OCI-LY7 (cell line): Measurements from ENCODE around the gene SEMA3G. TPM values are rescaled to one million over a fixed set of nuclear protein-coding genes. Genes with fewer than 3 reads are reported as not detected.

Experiments used
- BruUV-seq: library from RNA; stranded (reverse); fragments of 400-500 nt; replicated peaks from 2 replicates; lab custom pipeline; 2021; lab: Mats Ljungman, UMichigan
- CTCF ChIA-PET: fragments of 300-600 bp; sonication (Branson Sonifier 250); formaldehyde crosslinking; loops from one replicate; lab custom pipeline; 2022; ENCODE audit warnings: antibody characterized with exemption; ENCODE audit not compliant: unreplicated experiment; lab: Charles Lee
- POLR2A ChIA-PET: fragments of 300-600 bp; sonication (Branson Sonifier 250); formaldehyde crosslinking; loops from one replicate; lab custom pipeline; 2022; ENCODE audit warnings: antibody characterized with exemption; lab: Charles Lee
- DNase-seq: peaks from one replicate; pipeline ENCODE4 v3.0.0-alpha.2; 2015; ENCODE audit warnings: low spot score
- H2AFZ ChIP-seq: fragments of 200-600 bp; sonication (generic), shearing (Covaris generic); 2 replicates; pipeline ENCODE4 v1.6.1; 2014; ENCODE audit warnings: mild to moderate bottlenecking, antibody characterized with exemption, low read length, moderate library complexity
- H3K27ac ChIP-seq: fragments of 200-600 bp; sonication (generic); 2 replicates; pipeline ENCODE4 v1.5.1; 2014; ENCODE audit warnings: mixed run types, low read depth, mild to moderate bottlenecking, moderate library complexity, low read length, inconsistent platforms; ENCODE audit not compliant: poor library complexity, severe bottlenecking
- H3K36me3 ChIP-seq: fragments of 200-600 bp; sonication (generic); 2 replicates; pipeline ENCODE4 v1.6.1; 2014; ENCODE audit warnings: mild to moderate bottlenecking, antibody characterized with exemption, low read length, moderate library complexity, mixed read lengths; ENCODE audit not compliant: insufficient read depth
- H3K4me1 ChIP-seq: fragments of 200-600 bp; sonication (generic); 2 replicates; pipeline ENCODE4 v1.5.1; 2014; ENCODE audit warnings: mild to moderate bottlenecking, low read length; ENCODE audit not compliant: insufficient read depth, poor library complexity, severe bottlenecking
- H3K4me2 ChIP-seq: fragments of 200-600 bp; sonication (generic); 2 replicates; pipeline ENCODE4 v1.6.1; 2014; ENCODE audit warnings: mild to moderate bottlenecking, low read length
- H3K4me3 ChIP-seq: fragments of 200-600 bp; sonication (generic); 2 replicates; pipeline ENCODE4 v1.5.1; 2014; ENCODE audit warnings: mild to moderate bottlenecking, low read depth, low read length; ENCODE audit not compliant: poor library complexity, severe bottlenecking
- H3K79me2 ChIP-seq: fragments of 200-600 bp; sonication (generic); 2 replicates; pipeline ENCODE4 v1.6.1; 2016; ENCODE audit warnings: low read depth, mild to moderate bottlenecking, low read length, moderate library complexity, mixed read lengths; ENCODE audit not compliant: insufficient read depth
- H3K9me2 ChIP-seq: fragments of 200-600 bp; sonication (generic); 2 replicates; pipeline ENCODE4 v1.6.1; 2016; ENCODE audit warnings: mild to moderate bottlenecking, low read length, mixed read lengths; ENCODE audit not compliant: insufficient read depth
- H3K9me3 ChIP-seq: fragments of 200-600 bp; sonication (generic); 2 replicates; pipeline ENCODE4 v1.6.1; 2014; ENCODE audit warnings: mild to moderate bottlenecking, mixed run types, low read length, mixed read lengths
- H4K20me1 ChIP-seq: fragments of 200-600 bp; sonication (generic); 2 replicates; pipeline ENCODE4 v1.6.1; 2014; ENCODE audit warnings: mild to moderate bottlenecking, antibody characterized with exemption, low read length, moderate library complexity, mixed read lengths; ENCODE audit not compliant: insufficient read depth
- CTCF ChIP-seq: fragments of 200-600 bp; sonication (generic); conservative IDR thresholded peaks from 2 replicates; pipeline ENCODE4 v1.5.1; 2014; ENCODE audit warnings: mild to moderate bottlenecking, antibody characterized with exemption, low read length, moderate library complexity, mixed read lengths
- EZH2phosphoT487 ChIP-seq: fragments of 200-600 bp; sonication (generic); IDR thresholded peaks from 2 replicates; pipeline ENCODE4 v1.6.1; 2018; ENCODE audit warnings: low read depth, borderline replicate concordance, mild to moderate bottlenecking, mixed run types, antibody characterized with exemption, low read length, moderate library complexity, mixed read lengths
- intact Hi-C: fragments of 100-400 bp; cut with micrococcal nuclease; formaldehyde crosslinking; loops from one replicate; pipeline ENCODE4 v1.10.0; 2022; ENCODE audit not compliant: unreplicated experiment
- total RNA-seq, 2 experiments: library from RNA; depleted of rRNA in 1 of 2; stranded (reverse); fragments of >200 nt in 1 of 2; shearing (Covaris generic) in 1 of 2; gene quantifications; 2 replicates each; pipeline ENCODE4 v1.2.3, GENCODE V29; 2014 to 2022

The SEMA3G gene
- total RNA-seq, 2 experiments from 2014 or later: not detected

DNA sequence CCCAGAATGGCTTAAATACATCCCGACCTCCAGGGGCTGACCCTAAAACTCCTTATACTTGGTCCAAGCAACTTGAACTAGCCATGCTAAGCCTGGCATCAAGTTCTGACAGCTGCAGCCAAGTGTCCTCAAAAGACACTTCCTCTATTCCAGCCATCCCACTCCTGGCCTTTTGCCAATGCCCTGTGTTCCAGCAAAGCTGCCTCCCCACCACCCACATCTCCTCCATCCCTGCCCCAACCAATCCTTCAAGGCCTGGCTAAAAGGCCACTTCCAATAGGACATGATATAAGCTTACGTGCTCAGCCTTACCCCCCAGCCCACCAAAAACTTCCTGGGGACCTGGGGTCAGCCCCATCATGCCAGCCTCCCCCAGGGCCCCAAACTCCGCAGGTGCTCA, 40.9 kb downstream of the SEMA3G start:
- no peak overlapping the region for H2AFZ ChIP-seq
- H3K9me2 ChIP-seq: no peaks in the 10 kb centered on the region
- H3K27ac ChIP-seq: no peak overlapping the region
- BruUV-seq: no TSS peak
- intact Hi-C loops: no loop called here
- CTCF ChIA-PET: no interaction called here
- no peak for TF ChIP-seq CTCF
- TF ChIP-seq EZH2phosphoT487: no peak
- H3K4me1 ChIP-seq: peaks cover 9% of the 10 kb centered on the region
- DNase-seq: no peak
- H3K79me2 ChIP-seq: peaks cover 12% of the 10 kb centered on the region
- peaks cover 93% of the 10 kb centered on the region for H3K36me3 ChIP-seq
- H4K20me1 ChIP-seq: no peaks in the 10 kb centered on the region
- POLR2A ChIA-PET: no interaction called here
- no peaks in the 10 kb centered on the region for H3K9me3 ChIP-seq
- H3K4me3 ChIP-seq: no peak overlapping the region
- H3K4me2 ChIP-seq: no peak overlapping the region

GRCh38 chr3:52403271-52403841, 41.5 kb downstream of the SEMA3G start:
- peaks cover 89% of the 10 kb centered on the region for H3K36me3 ChIP-seq
- intact Hi-C loops: no loop called here
- no peak overlapping the region for H3K4me2 ChIP-seq
- H3K9me2 ChIP-seq: no peaks in the 10 kb centered on the region
- no peak for TF ChIP-seq EZH2phosphoT487
- TF ChIP-seq CTCF: no peak
- peaks cover 6% of the 10 kb centered on the region; the same call in 1 of the 2 replicates for H3K79me2 ChIP-seq
- peaks cover 3% of the 10 kb centered on the region for H3K4me1 ChIP-seq
- no peaks in the 10 kb centered on the region for H3K9me3 ChIP-seq
- no peak overlapping the region for H3K27ac ChIP-seq
- H3K4me3 ChIP-seq: no peak overlapping the region
- CTCF ChIA-PET: no interaction called here
- POLR2A ChIA-PET: no interaction called here
- DNase-seq: no peak
- no peaks in the 10 kb centered on the region for H4K20me1 ChIP-seq
- no peak overlapping the region for H2AFZ ChIP-seq
- no TSS peak for BruUV-seq

DNA sequence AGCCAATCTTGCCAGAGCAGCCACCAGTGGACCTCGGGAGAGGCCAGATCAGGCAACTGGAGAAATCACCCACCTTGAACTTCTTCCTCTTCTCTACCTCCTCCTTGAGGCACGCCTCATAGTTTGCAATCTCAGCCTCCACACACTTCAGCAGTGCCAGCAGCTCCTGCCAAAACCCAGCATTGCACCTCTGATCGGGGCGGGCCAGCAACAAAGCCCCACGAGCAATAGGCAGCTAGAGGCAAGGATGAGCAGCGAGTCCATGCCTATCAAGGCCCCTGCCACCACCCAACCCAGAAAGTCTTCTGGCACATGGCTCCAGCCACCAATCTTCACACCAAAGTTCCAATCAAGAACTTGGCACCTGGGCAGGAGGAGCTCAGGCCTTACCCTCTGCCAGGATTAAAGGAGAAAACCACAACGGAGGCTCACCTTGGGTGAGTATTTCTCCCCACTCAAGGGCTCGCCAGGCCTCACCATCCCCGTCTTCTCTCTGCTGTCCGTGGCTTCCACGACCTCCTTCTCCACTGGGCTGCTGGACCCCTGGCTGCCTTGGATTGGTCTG, 42.1 kb downstream of the SEMA3G start:
- no peaks in the 10 kb centered on the region for H3K4me1 ChIP-seq
- BruUV-seq: no TSS peak
- H3K4me2 ChIP-seq: no peak overlapping the region
- H4K20me1 ChIP-seq: no peaks in the 10 kb centered on the region
- TF ChIP-seq CTCF (no peak), EZH2phosphoT487 (no peak)
- DNase-seq: no peak
- POLR2A ChIA-PET: no interaction called here
- H3K79me2 ChIP-seq: peaks cover under 1% of the 10 kb centered on the region; the same call in 1 of the 2 replicates
- no peak overlapping the region for H3K27ac ChIP-seq
- intact Hi-C loops: no loop called here
- no peaks in the 10 kb centered on the region for H3K9me3 ChIP-seq
- H3K36me3 ChIP-seq: peaks cover 83% of the 10 kb centered on the region
- no peak overlapping the region for H2AFZ ChIP-seq
- no peak overlapping the region for H3K4me3 ChIP-seq
- no peaks in the 10 kb centered on the region for H3K9me2 ChIP-seq
- CTCF ChIA-PET: no interaction called here
